Measurements from ENCODE around the gene CRADD.

DNA sequence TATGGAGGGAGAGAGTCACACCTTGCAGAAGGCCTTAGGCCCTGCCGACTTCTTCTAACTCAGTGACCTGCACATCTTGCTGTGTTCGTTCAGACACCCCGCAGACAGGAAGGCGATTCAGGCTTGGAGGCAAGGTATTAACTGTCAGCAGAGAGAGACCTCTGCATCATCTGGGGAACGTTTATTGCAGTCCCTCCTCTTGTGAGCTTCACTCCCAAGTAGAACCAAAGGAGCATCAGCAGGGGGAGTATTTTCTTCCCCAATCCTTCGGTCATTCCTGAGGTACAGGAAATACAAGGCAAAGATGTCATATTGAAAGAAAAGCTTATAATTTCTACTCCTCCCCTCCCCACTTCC is 217.9 kb downstream of the CRADD start:
- TF ChIP-seq, protein P1, sequence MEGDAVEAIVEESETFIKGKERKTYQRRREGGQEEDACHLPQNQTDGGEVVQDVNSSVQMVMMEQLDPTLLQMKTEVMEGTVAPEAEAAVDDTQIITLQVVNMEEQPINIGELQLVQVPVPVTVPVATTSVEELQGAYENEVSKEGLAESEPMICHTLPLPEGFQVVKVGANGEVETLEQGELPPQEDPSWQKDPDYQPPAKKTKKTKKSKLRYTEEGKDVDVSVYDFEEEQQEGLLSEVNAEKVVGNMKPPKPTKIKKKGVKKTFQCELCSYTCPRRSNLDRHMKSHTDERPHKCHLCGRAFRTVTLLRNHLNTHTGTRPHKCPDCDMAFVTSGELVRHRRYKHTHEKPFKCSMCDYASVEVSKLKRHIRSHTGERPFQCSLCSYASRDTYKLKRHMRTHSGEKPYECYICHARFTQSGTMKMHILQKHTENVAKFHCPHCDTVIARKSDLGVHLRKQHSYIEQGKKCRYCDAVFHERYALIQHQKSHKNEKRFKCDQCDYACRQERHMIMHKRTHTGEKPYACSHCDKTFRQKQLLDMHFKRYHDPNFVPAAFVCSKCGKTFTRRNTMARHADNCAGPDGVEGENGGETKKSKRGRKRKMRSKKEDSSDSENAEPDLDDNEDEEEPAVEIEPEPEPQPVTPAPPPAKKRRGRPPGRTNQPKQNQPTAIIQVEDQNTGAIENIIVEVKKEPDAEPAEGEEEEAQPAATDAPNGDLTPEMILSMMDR (conservative IDR thresholded peaks at IDR 0.05; ENCODE audit: low read depth, low read length), result no peak
- TF ChIP-seq, protein P2, sequence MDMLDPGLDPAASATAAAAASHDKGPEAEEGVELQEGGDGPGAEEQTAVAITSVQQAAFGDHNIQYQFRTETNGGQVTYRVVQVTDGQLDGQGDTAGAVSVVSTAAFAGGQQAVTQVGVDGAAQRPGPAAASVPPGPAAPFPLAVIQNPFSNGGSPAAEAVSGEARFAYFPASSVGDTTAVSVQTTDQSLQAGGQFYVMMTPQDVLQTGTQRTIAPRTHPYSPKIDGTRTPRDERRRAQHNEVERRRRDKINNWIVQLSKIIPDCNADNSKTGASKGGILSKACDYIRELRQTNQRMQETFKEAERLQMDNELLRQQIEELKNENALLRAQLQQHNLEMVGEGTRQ (IDR thresholded peaks at IDR 0.05; ENCODE audit: low read depth, low read length), result no peak
- TF ChIP-seq CEBPB (IDR thresholded peaks at IDR 0.05; ENCODE audit: low read depth, low read length) (no peak), POLR2A (IDR thresholded peaks at IDR 0.05; ENCODE audit: low read depth, low read length) (no peak), MAZ (IDR thresholded peaks at IDR 0.05; ENCODE audit: borderline replicate concordance, low read depth, low read length) (no peak), SMC3 (IDR thresholded peaks at IDR 0.05; ENCODE audit: low read depth, low read length) (no peak), FOS (IDR thresholded peaks at IDR 0.05; ENCODE audit: low read depth, low read length) (no peak)

Data from IMR-90 (cell line).